Posterior cingulate gyrus (tissue), 11 donors: Measurements from ENCODE around the gene LUZP2.
"Not testable (repeated sequence)": the region's sequence is repeated elsewhere in the genome, so short reads cannot be mapped to it uniquely, and the experiment has no call there.

Source experiments
- DNase-seq, 10 donors: peaks; one replicate each; pipeline versions ENCODE4 v3.0.0 to v3.0.0-alpha.2; 2020 to 2021; ENCODE audit warnings: mixed read lengths in 3 of 10
- intact Hi-C: fragments of 100-400 bp; cut with DNase I; formaldehyde crosslinking; loops from one replicate; pipeline ENCODE4 v1.15.1; 2023

Gene LUZP2

GRCh38 chr11:24885580-24886173, 388.8 kb downstream of the LUZP2 start:
- intact Hi-C loops = no loop called here

GRCh38 chr11:24886880-24887619, 390.2 kb downstream of the LUZP2 start:
- peak in 1 of 10 donors; percentile 25 for DNase-seq
- intact Hi-C loops = no loop called here

More at GRCh38 chr11:24885580-24886173, 388.8 kb downstream of the LUZP2 start:
- no peak for DNase-seq

GRCh38 chr11:24890426-24890825, 393.6 kb downstream of the LUZP2 start:
- intact Hi-C loops = no loop called here
- no peak for DNase-seq

GRCh38 chr11:24891845-24892492, 395.1 kb downstream of the LUZP2 start:
- DNase-seq = not testable (repeated sequence)

GRCh38 chr11:24896118-24896835, 399.4 kb downstream of the LUZP2 start:
- intact Hi-C loops = no loop called here
- DNase-seq = peak in 3 of 10 donors; percentile 68 to 81 (median 79)

More at GRCh38 chr11:24891845-24892492, 395.1 kb downstream of the LUZP2 start:
- intact Hi-C loops = not testable (repeated sequence)

- intact Hi-C loops = no loop called here
Observed at GRCh38 chr11:24900514-24900913, 403.7 kb downstream of the LUZP2 start.

GRCh38 chr11:24900960-24901549, 404.2 kb downstream of the LUZP2 start:
- DNase-seq = no peak
- intact Hi-C loops = no loop called here

More at GRCh38 chr11:24900514-24900913, 403.7 kb downstream of the LUZP2 start:
- no peak for DNase-seq

GRCh38 chr11:24903555-24903954, 406.7 kb downstream of the LUZP2 start:
- no peak for DNase-seq
- intact Hi-C loops = no loop called here

- intact Hi-C loops = no loop called here
- no peak for DNase-seq
Observed at GRCh38 chr11:24925091-24925490, 428.2 kb downstream of the LUZP2 start.

GRCh38 chr11:24932110-24933000, 435.5 kb downstream of the LUZP2 start:
- intact Hi-C loops = no loop called here
- no peak for DNase-seq

GRCh38 chr11:24934733-24935439, 438.0 kb downstream of the LUZP2 start:
- intact Hi-C loops = no loop called here
- no peak for DNase-seq

GRCh38 chr11:24944891-24945290, 448.0 kb downstream of the LUZP2 start:
- no peak for DNase-seq
- intact Hi-C loops = no loop called here

- intact Hi-C loops = no loop called here
- no peak for DNase-seq
Observed at GRCh38 chr11:24949406-24949805, 452.6 kb downstream of the LUZP2 start.

GRCh38 chr11:24963852-24964251, 467.0 kb downstream of the LUZP2 start:
- intact Hi-C loops = no loop called here
- no peak for DNase-seq

GRCh38 chr11:24965748-24966147, 468.9 kb downstream of the LUZP2 start:
- intact Hi-C loops = no loop called here
- no peak for DNase-seq

- intact Hi-C loops, DNase-seq: not testable (repeated sequence)
Observed at GRCh38 chr11:24993903-24994302, 497.1 kb downstream of the LUZP2 start.

- DNase-seq, intact Hi-C loops: not testable (repeated sequence)
Observed at GRCh38 chr11:24999929-25000328, 503.1 kb downstream of the LUZP2 start.

GRCh38 chr11:25037431-25037830, 540.6 kb downstream of the LUZP2 start:
- no peak for DNase-seq
- intact Hi-C loops = no loop called here

GRCh38 chr11:25038131-25038530, 541.3 kb downstream of the LUZP2 start:
- no peak for DNase-seq
- intact Hi-C loops = no loop called here
